GM12878 (cell line): ENCODE measurements around the gene HNRNPA2B1. TPM values are rescaled to one million over a fixed set of nuclear protein-coding genes. Genes with fewer than 3 reads are reported as not detected.

Experiments used
- ATAC-seq: fragments of 200-7000 bp; cut with Tn5 transposase; 3 replicates; pipeline ENCODE4 v1.9.1; 2020; ENCODE audit warnings: mild to moderate bottlenecking, moderate library complexity
- BruUV-seq: library from RNA; stranded (reverse); fragments of 400-500 nt; replicated peaks from 2 replicates; lab custom pipeline; 2021; lab: Mats Ljungman, UMichigan
- CTCF ChIA-PET: fragments of 300-600 bp; sonication (Branson Sonifier 250); formaldehyde crosslinking; extraction: SDS; loops from one replicate; lab custom pipeline; 2021; ENCODE audit warnings: inconsistent platforms; lab: Yijun Ruan, JAX
- POLR2A ChIA-PET: fragments of 350-600 bp; formaldehyde crosslinking; extraction: SDS; loops from one replicate; lab custom pipeline; 2021; ENCODE audit warnings: inconsistent platforms; lab: Charles Lee
- RAD21 ChIA-PET: fragments of 300-600 bp; sonication (Branson Sonifier 250); formaldehyde crosslinking; loops from one replicate; lab custom pipeline; 2023; ENCODE audit warnings: antibody characterized with exemption; ENCODE audit not compliant: unreplicated experiment; lab: Charles Lee
- SMC1A ChIA-PET: fragments of 300-600 bp; sonication (Branson Sonifier 250); formaldehyde crosslinking; loops from one replicate; lab custom pipeline; 2023; ENCODE audit not compliant: unreplicated experiment, uncharacterized antibody; lab: Charles Lee
- DNase-seq: peaks from one replicate; pipeline ENCODE4 v3.0.0-alpha.2; 2011; ENCODE audit warnings: low read depth, low spot score
- FAIRE-seq: peaks from 3 replicates; lab custom pipeline; 2011; peaks lifted over from hg19 to GRCh38; lab: Jason Lieb, UNC
- H2AFZ ChIP-seq: 2 replicates; pipeline ENCODE4 v1.6.0; 2011; ENCODE audit warnings: low read depth, low read length, control low read depth; ENCODE audit not compliant: control insufficient read depth
- H3K27ac ChIP-seq: 2 replicates; pipeline ENCODE4 v1.5.1; 2011; ENCODE audit warnings: control low read depth; ENCODE audit not compliant: control insufficient read depth, insufficient read depth
- H3K27me3 ChIP-seq, 2 experiments: replicated peaks in 1 of 2; 2 replicates each; pipeline versions ENCODE4 v1.6.0 to v1.6.1; 2011; ENCODE audit warnings: low read length in 1 of 2; ENCODE audit not compliant: control insufficient read depth in 2 of 2, insufficient read depth in 2 of 2
- H3K36me3 ChIP-seq, 2 experiments: 2 replicates each; pipeline ENCODE4 v1.5.1; 2011; ENCODE audit warnings: low read length in 1 of 2; ENCODE audit not compliant: control insufficient read depth in 2 of 2, insufficient read depth in 2 of 2
- H3K4me1 ChIP-seq: 2 replicates; pipeline ENCODE4 v1.6.1; 2011; ENCODE audit warnings: mild to moderate bottlenecking, low read length, moderate library complexity, mixed read lengths; ENCODE audit not compliant: control insufficient read depth, insufficient read depth
- H3K4me2 ChIP-seq: 2 replicates; pipeline ENCODE4 v1.6.0; 2011; ENCODE audit warnings: control low read depth; ENCODE audit not compliant: control insufficient read depth, insufficient read depth
- H3K4me3 ChIP-seq: fragments of 200-600 bp; sonication (generic); 2 replicates; pipeline ENCODE4 v1.5.1; 2016
- H3K79me2 ChIP-seq: 2 replicates; pipeline ENCODE4 v1.6.0; 2011; ENCODE audit warnings: low read length; ENCODE audit not compliant: control insufficient read depth, insufficient read depth
- H3K9ac ChIP-seq: 2 replicates; pipeline ENCODE4 v1.8.0; 2011; ENCODE audit warnings: low read length, control low read depth, mixed read lengths; ENCODE audit not compliant: control insufficient read depth, insufficient read depth
- H3K9me3 ChIP-seq: replicated peaks from 3 replicates; pipeline ENCODE4 v1.5.1; 2011; ENCODE audit warnings: mild to moderate bottlenecking, low read length; ENCODE audit not compliant: control insufficient read depth, insufficient read depth
- H4K20me1 ChIP-seq: 2 replicates; pipeline ENCODE4 v1.6.0; 2011; ENCODE audit not compliant: control insufficient read depth, insufficient read depth
- BHLHE40 ChIP-seq, 2 experiments: fragments of 450-650 bp in 1 of 2; IDR thresholded peaks; 2 replicates each; pipeline ENCODE4 v1.6.1; 2011 to 2017; ENCODE audit warnings: low read depth in 2 of 2, borderline replicate concordance in 1 of 2, improper control_type of control experiment in 1 of 2, low read length in 1 of 2, mild to moderate bottlenecking in 1 of 2
- ETV6 ChIP-seq, 2 experiments: fragments of 450-650 bp in 1 of 2; IDR thresholded peaks in 1 of 2; conservative IDR thresholded peaks in 1 of 2; 2 replicates each; pipeline ENCODE4 v1.6.1; 2014; ENCODE audit warnings: antibody characterized with exemption in 1 of 2, borderline replicate concordance in 1 of 2, low read depth in 1 of 2, mild to moderate bottlenecking in 1 of 2, moderate library complexity in 1 of 2
- GATAD2B ChIP-seq: fragments of 450-650 bp; conservative IDR thresholded peaks from 2 replicates; pipeline ENCODE4 v1.6.1; 2017; ENCODE audit warnings: low read depth, mild to moderate bottlenecking, moderate library complexity
- JUNB ChIP-seq: IDR thresholded peaks from 2 replicates; pipeline ENCODE4 v1.6.1; 2016; ENCODE audit warnings: antibody characterized with exemption, mild to moderate bottlenecking
- NR2F1 ChIP-seq: fragments of 450-650 bp; conservative IDR thresholded peaks from 2 replicates; pipeline ENCODE4 v1.6.1; 2017; ENCODE audit warnings: mild to moderate bottlenecking
- POLR2A ChIP-seq: IDR thresholded peaks from 2 replicates; pipeline ENCODE4 v1.6.1; 2011; ENCODE audit warnings: low read depth, mild to moderate bottlenecking, low read length
- TAF1 ChIP-seq: IDR thresholded peaks from 2 replicates; pipeline ENCODE4 v1.6.1; 2011; ENCODE audit warnings: mild to moderate bottlenecking, low read depth, low read length, borderline replicate concordance
- ZSCAN29 ChIP-seq: fragments of 450-650 bp; IDR thresholded peaks from 2 replicates; pipeline ENCODE4 v1.6.1; 2017; ENCODE audit warnings: mild to moderate bottlenecking, moderate library complexity
- WGBS: methylation state at CpG from one replicate; pipeline ENCODE4 v1.1.6; 2016; ENCODE audit warnings: low lambda C conversion rate; ENCODE audit not compliant: insufficient replicate concordance, insufficient coverage; ENCODE audit errors: missing lambda C conversion rate; 5-methylcytosine and 5-hydroxymethylcytosine counted together
- in situ Hi-C: fragments of 300-500 bp; cut with MboI; formaldehyde crosslinking; loops from 9 replicates; pipeline ENCODE4 v1.14.3; 2018; ENCODE audit warnings: mixed read lengths
- intact Hi-C: fragments of 100-400 bp; cut with micrococcal nuclease; formaldehyde crosslinking; loops from one replicate; pipeline ENCODE4 v1.14.2; 2022; ENCODE audit not compliant: unreplicated experiment
- polyA plus RNA-seq, 11 experiments: library from polyadenylated mRNA; depleted of rRNA in 4 of 11; unstranded in 6 of 11; stranded (reverse) in 5 of 11; fragments of >200 nt; fragmentation: Nextera tagmentation in 4 of 11; fragmentation: Illumina TruSeq in 1 of 11; extraction: Ambion mirVana in 4 of 11; extraction: Trizol in 1 of 11; gene quantifications; 1 replicate in 1 of 11; 2 replicates in 10 of 11; pipeline versions ENCODE4 v1.2.1 to v1.2.3, GENCODE V29; 2011 to 2016; ENCODE audit warnings: inconsistent platforms in 2 of 11, missing spikeins in 2 of 11, low read depth in 1 of 11
- total RNA-seq, 4 experiments: library from RNA; depleted of rRNA in 3 of 4; stranded (reverse); fragments of >200 nt in 3 of 4; fragmentation: Illumina TruSeq in 1 of 4; extraction: Trizol in 1 of 4; gene quantifications; 2 replicates each; pipeline versions ENCODE4 v1.2.1 to v1.2.3, GENCODE V29; 2013 to 2021
- TF ChIP-seq, protein P1 (sequence below): IDR thresholded peaks from 2 replicates; pipeline ENCODE4 v1.6.1; 2012; ENCODE audit warnings: low read depth, low read length, improper control_type of control experiment
- TF ChIP-seq, protein P2 (sequence below): fragments of 450-650 bp; IDR thresholded peaks from 2 replicates; pipeline ENCODE4 v1.6.1; 2017; ENCODE audit warnings: mild to moderate bottlenecking, moderate library complexity
- TF ChIP-seq, protein P3 (sequence below): fragments of 450-650 bp; IDR thresholded peaks from 2 replicates; pipeline ENCODE4 v1.6.1; 2017; ENCODE audit warnings: mild to moderate bottlenecking

The HNRNPA2B1 gene
- total and polyA plus RNA-seq, 10 of the 15 experiments (the other 5 are each of a cell fraction or from before 2014, with no cell fraction given): 295 to 1,396 (median 932) TPM

DNA sequence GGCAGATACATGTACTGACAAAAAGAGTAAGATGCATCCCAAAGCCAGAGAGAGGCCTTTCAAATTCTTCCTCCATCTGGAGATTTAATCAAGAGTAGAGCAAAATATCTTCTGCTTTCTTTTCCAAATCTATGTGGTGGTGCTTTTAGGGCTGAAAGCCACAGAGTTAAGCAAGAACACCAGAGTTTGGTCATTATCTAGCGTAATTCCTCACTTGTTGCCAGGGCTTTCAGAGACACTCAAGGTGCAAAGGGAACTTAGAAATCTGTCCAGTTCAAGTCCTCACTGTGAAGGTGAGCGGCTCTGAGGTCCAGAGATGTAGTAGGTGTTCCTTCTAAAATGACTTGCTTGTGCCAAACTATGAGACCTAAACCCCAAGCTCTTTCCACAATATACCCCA, 59.5 kb downstream of the HNRNPA2B1 start:
- in situ Hi-C loops: no loop called here
- DNase-seq (no peak), FAIRE-seq (no peak), ATAC-seq (no peak)
- TF ChIP-seq NR2F1 (no peak), TAF1 (no peak), GATAD2B (no peak), ZSCAN29 (no peak)
- no peak overlapping the region for H2AFZ ChIP-seq
- SMC1A ChIA-PET: no interaction called here
- RAD21 ChIA-PET: no interaction called here
- 58% methylated on average over 2 of the region's 2 CpGs for WGBS
- BruUV-seq: no TSS peak
- CTCF ChIA-PET: no interaction called here
- no peaks in the 10 kb centered on the region for H3K9me3 ChIP-seq
- no peaks in the 10 kb centered on the region for H3K36me3 ChIP-seq
- H3K4me1 ChIP-seq: no peaks in the 10 kb centered on the region
- POLR2A ChIA-PET: no interaction called here
- intact Hi-C loops: no loop called here
- no peak overlapping the region for H3K27ac ChIP-seq
- H3K4me3 ChIP-seq: no peak overlapping the region
- no peaks in the 10 kb centered on the region; a peak in 1 of 4 replicates for H3K27me3 ChIP-seq
- no peak overlapping the region for H3K9ac ChIP-seq
- no peaks in the 10 kb centered on the region for H4K20me1 ChIP-seq
- no peak overlapping the region for H3K4me2 ChIP-seq
- no peaks in the 10 kb centered on the region for H3K79me2 ChIP-seq

DNA sequence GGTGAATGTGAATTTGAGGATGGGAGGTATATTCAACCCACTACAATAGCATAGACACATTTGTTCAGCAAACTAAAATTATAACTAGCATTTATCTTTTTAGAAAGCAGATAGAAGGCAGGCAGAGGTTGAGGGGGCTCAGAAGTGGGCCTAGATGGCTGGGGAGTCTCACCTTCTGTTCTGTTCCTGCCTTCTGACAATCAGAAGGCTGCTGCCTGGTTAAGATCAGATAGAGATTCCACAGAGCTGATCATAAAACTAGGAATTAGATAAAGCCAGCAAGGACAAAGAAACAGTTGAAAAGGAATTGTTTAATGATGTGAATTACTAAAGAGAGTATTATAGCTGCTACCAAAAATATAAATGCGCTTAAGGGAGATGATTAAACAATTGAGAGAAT, 60.2 kb downstream of the HNRNPA2B1 start:
- DNase-seq: no peak
- TF ChIP-seq, protein P1, sequence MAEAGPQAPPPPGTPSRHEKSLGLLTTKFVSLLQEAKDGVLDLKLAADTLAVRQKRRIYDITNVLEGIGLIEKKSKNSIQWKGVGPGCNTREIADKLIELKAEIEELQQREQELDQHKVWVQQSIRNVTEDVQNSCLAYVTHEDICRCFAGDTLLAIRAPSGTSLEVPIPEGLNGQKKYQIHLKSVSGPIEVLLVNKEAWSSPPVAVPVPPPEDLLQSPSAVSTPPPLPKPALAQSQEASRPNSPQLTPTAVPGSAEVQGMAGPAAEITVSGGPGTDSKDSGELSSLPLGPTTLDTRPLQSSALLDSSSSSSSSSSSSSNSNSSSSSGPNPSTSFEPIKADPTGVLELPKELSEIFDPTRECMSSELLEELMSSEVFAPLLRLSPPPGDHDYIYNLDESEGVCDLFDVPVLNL: no peak
- TF ChIP-seq, protein P2, sequence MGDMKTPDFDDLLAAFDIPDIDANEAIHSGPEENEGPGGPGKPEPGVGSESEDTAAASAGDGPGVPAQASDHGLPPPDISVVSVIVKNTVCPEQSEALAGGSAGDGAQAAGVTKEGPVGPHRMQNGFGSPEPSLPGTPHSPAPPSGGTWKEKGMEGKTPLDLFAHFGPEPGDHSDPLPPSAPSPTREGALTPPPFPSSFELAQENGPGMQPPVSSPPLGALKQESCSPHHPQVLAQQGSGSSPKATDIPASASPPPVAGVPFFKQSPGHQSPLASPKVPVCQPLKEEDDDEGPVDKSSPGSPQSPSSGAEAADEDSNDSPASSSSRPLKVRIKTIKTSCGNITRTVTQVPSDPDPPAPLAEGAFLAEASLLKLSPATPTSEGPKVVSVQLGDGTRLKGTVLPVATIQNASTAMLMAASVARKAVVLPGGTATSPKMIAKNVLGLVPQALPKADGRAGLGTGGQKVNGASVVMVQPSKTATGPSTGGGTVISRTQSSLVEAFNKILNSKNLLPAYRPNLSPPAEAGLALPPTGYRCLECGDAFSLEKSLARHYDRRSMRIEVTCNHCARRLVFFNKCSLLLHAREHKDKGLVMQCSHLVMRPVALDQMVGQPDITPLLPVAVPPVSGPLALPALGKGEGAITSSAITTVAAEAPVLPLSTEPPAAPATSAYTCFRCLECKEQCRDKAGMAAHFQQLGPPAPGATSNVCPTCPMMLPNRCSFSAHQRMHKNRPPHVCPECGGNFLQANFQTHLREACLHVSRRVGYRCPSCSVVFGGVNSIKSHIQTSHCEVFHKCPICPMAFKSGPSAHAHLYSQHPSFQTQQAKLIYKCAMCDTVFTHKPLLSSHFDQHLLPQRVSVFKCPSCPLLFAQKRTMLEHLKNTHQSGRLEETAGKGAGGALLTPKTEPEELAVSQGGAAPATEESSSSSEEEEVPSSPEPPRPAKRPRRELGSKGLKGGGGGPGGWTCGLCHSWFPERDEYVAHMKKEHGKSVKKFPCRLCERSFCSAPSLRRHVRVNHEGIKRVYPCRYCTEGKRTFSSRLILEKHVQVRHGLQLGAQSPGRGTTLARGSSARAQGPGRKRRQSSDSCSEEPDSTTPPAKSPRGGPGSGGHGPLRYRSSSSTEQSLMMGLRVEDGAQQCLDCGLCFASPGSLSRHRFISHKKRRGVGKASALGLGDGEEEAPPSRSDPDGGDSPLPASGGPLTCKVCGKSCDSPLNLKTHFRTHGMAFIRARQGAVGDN: no peak
- TF ChIP-seq POLR2A: no peak
- no peak for TF ChIP-seq BHLHE40 (IDR thresholded peaks at IDR 0.05; ENCODE audit: borderline replicate concordance in 1 of 2, low read depth in 2 of 2, low read length in 1 of 2)
- TF ChIP-seq, protein P3, sequence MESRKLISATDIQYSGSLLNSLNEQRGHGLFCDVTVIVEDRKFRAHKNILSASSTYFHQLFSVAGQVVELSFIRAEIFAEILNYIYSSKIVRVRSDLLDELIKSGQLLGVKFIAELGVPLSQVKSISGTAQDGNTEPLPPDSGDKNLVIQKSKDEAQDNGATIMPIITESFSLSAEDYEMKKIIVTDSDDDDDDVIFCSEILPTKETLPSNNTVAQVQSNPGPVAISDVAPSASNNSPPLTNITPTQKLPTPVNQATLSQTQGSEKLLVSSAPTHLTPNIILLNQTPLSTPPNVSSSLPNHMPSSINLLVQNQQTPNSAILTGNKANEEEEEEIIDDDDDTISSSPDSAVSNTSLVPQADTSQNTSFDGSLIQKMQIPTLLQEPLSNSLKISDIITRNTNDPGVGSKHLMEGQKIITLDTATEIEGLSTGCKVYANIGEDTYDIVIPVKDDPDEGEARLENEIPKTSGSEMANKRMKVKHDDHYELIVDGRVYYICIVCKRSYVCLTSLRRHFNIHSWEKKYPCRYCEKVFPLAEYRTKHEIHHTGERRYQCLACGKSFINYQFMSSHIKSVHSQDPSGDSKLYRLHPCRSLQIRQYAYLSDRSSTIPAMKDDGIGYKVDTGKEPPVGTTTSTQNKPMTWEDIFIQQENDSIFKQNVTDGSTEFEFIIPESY: no peak
- no peak for TF ChIP-seq JUNB
- no peak for TF ChIP-seq ETV6 (conservative IDR thresholded peaks at IDR 0.05 in 1 of 2, IDR thresholded peaks at IDR 0.05 in 1 of 2; ENCODE audit: borderline replicate concordance in 1 of 2, low read depth in 1 of 2)

More for the DNA sequence above, 60.2 kb downstream of the HNRNPA2B1 start:
- in situ Hi-C loops: no loop called here
- Histone ChIP-seq H3K4me3 (no peak overlapping the region), H4K20me1 (no peaks in the 10 kb centered on the region), H3K79me2 (no peaks in the 10 kb centered on the region), H3K27ac (no peak overlapping the region), H3K4me2 (no peak overlapping the region), H3K36me3 (no peaks in the 10 kb centered on the region), H2AFZ (no peak overlapping the region), H3K4me1 (no peaks in the 10 kb centered on the region), H3K27me3 (no peaks in the 10 kb centered on the region; a peak in 1 of 4 replicates), H3K9ac (no peak overlapping the region), H3K9me3 (no peaks in the 10 kb centered on the region)
- ChIA-PET POLR2A (interaction anchor here (0.9 kb wide), 1 partner anchor 43 kb away, joined by 6 read pairs; no protein-coding TSS in a partner anchor), RAD21 (no interaction called here), SMC1A (interaction anchor here (1.7 kb wide), 1 partner anchor 51 kb away, joined by 4 read pairs; no protein-coding TSS in a partner anchor), CTCF (no interaction called here)
- intact Hi-C loops: no loop called here
- ATAC-seq (no peak), FAIRE-seq (no peak)
- WGBS: 95% methylated on average over 1 of the region's 1 CpG
- no TSS peak for BruUV-seq
